Activated T-helper 1 cell treated with Interleukin-2 at 50 U/mL for 16 hours (primary cell): ENCODE data around the gene SRCIN1.
"Not testable (repeated sequence)": the region's sequence is repeated elsewhere in the genome, so short reads cannot be mapped to it uniquely, and the experiment has no call there.

ENCODE experiments used
- DNase-seq: peaks from one replicate; pipeline ENCODE4 v3.0.0-alpha.2; 2020; ENCODE audit warnings: low read depth

Gene SRCIN1

DNA sequence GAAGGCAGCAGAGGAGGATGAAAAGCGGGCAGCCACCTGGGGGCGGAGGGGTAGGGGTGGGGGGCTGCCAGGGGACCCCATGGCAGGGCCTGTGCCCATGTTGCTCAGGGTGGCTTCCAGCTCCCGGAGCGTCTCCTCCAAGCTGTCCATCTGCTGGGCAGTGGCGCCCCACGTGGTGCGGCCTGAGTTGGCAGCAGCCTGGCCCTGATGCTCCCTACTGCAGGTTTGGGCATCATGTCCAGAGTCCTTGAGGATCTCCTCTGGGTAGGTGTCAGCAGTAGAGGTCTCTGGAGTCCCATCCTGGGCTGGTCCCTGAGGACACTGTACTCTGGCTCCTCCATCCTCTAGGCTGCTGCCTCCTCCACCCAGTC, 60.9 kb downstream of the SRCIN1 start:
- DNase-seq = no peak

DNA sequence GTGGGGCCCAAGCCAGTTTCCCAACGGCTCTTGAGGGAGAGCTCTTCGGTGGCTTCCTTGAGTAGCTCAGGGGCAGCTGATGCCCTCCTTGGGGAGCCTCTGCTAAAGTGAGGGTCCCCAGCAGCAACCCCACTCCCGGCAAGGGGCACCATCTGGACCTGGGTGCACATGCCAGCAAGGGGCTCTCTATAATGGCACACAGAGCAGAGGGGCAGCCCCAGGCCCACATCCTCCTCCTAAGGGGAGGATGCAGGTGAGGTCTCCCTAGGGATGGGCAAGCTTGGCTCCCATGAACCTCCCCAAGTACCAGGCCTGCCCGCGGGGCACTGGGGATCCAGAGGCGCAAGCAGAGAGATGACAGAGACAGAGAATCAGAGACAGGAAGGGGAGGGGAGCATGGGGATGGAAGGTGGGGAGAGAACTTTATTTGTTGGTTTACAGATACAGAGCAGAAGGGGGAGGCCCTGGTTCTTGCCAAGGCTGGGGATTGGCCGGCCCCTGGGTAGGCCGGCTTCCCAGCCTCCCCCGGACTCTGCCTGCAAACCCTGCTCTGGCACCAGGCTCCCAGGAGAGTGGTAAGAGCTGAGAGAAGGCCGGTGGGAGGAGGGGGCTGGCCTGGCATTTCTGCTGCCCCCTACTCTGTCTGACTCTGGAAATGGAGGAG, 61.4 kb downstream of the SRCIN1 start:
- DNase-seq = no peak

DNA sequence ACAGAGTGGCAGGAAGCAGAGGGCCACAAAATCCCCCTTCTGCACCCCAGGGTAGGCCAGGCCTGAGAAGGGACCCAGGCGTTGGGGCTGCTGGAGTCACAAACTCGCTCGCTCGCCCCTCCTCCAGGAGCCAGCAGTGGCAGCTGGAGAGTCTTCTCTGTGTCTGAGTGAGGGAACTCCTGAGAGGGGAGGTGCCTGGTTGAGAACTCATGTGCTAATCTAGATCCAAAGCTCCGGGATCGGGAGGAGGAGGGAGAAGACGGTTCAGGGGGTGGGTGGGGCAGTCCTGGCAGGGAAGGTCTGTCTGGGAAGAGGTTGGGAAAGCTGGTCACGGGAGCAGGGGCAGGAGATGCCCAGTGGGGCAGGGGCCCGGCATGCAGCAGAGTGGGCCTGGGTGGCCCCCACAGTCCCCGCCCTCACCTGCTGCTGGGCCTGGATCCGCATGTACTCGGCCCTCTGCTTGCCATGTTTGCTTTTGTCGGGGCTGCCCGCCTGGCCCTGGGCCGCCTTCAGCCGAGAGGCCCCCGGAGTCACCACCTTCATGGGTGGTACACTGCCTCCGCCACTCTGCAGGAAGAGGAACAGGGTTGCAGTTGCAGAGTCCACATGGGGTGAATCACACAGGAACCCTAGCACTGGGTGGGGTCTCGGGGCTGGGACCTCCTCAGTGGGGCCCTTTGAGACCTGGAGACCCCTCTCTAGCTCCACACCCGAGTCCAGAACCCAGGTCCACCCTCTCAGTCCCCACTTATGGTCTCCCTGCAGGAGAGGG, 62.2 kb downstream of the SRCIN1 start:
- no peak for DNase-seq

DNA sequence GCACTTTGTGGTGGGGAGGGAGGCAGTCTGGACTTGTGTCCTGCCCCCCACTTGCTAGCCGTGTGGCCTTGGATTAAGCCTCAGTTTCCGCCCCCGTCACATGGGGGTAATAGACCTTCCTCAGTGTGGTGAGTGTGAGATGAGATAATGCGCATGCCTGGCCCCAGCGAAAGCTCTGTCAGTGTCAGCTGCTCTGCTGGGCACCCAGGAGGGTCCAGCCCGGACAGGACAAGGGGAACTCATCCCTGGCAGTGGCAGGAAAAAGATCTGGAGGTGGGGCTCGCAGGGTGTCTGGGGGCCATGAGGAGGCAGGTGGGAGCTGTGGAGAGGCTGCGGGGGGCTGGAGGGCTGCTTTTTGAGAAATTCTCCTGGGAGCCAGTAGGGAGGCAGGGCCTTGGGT, 63.5 kb downstream of the SRCIN1 start:
- no peak for DNase-seq

DNA sequence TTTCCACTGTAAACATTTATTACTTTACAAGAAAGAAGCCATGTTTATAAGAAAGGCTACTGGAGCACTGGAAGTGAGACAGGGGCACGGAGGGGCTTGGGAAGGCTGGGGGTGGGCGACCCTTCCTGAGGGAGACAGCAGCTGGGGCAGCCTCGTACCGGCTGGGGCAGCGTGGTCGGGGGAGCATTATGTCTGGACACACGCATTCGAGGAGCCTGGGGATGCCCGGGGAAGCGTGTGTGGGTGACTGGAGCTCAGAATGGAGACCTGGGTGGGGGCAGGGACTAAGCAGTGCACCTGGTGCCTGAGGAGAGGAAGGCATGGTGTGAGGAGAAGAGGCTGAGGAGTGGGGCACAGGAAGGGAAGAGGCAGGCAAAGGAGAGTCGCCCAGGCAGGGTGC, 64.5 kb downstream of the SRCIN1 start:
- DNase-seq = no peak

DNA sequence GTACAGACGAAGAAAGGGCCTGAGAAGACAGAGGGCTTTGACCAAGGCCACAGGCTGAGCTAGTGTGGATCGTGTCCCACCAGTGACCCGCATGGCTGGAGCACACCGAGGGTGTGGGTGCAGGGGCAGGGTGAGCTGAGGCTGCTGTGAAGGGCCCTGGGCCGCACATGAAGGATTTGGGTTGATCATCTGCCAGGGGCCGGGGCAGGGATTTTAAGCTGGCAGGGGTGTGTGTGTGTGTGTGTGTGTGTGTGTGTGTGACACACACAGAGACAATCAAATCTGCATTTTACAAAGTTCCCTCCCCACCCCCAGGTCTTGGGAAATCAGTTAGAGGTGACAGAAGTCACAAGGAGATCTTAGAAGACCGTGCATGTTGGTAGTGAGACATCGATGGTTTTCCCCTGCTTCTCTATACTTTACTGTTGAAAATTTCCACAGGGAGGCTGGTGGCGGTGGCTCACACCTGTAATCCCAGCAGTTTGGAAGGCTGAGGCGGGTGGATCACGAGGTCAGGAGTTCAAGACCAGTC, 65.2 kb downstream of the SRCIN1 start:
- no peak for DNase-seq

DNA sequence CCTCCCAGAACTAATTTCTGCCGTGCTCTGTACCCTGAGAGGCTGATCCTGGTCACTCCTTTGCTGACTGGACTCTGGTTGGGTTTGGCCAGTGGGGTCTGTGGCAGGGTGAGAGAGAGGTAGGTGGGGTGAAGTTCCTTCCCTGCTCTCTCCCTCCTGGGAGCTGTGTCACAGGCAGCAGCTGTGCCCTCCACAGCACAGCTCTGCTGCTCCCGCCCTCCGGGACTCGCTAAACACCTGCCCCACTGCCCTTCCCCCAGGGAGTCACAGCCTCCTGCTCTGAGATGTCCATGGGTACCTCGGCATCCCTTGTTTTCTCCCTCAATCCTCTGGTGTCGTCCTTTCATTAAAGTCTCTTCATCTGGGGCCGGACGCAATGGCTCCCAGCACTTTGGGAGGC, 66.4 kb downstream of the SRCIN1 start:
- no peak for DNase-seq

DNA sequence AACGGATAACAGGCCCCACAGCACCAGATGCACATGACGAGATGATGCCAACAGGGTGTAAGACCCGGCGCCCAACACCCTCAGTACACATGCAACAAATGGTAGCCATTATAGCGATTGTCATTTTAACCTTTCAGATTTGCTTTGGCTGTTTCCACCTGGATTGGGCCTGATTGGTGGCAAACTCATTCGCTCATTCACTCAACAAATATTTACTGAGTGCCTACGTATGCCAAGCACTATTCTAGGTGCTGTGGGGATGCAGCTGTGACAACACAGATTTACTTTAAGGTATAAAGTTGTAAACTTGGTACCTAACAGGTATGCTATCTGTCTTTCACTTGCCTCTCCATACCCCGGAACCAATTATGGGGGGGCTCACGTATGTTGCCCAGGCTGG, 66.8 kb downstream of the SRCIN1 start:
- no peak for DNase-seq

DNA sequence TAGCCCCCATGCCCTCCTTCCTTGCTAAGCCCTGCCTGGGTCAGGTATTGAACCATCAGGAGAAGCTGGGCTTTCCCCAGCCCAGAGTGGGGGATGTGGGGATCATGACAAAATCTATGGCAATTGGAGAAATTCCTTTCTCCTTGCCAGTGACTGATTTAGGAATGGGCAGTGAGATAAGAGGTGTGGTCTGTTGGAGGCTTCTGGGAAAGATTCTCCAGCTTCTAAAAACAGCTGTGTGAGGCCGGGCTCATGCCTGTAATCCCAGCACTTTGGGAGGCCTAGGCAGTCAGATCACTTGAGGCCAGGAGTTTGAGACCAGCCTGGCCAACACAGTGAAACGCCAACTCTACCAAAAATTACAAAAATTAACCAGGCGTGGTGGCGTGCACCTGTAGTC, 69.1 kb downstream of the SRCIN1 start:
- no peak for DNase-seq

DNA sequence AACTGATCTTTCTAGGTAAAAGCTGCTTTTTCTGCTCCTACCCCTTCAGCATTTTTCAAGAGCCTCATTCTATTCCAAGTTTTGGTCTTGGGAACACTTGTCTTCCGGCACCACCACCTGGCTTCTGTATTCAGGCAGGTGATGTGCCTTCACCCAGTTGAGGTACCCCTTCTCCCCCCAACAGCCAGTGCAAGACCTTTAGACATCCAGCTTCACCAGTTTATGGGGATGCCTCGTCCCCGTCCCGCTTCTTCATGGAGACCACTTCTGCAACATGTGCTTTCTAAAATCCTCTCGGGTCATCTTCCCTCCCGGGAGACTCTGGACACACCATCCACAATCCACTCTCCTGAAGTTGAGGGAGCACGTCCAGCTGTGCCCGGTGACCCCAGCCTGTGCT, 69.9 kb downstream of the SRCIN1 start:
- DNase-seq = no peak

DNA sequence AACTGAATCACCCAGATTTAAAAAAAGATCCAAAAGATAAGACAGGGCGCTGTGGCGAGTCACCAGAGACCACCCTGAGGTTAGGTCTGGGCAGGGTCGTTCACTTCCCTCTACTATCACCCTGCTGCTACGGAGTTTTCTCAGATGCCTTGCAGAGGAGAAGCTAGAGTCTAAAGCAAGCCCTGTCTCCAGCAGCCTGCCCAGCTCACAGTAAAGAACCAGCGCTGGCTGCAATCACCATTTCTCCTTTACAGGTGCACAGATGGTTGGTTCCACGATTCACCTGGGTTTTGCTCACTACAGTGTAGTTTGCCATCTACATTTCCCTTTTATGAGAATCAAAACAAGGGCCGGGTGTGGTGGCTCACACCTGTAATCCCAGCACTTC, 71.3 kb downstream of the SRCIN1 start:
- DNase-seq = no peak

DNA sequence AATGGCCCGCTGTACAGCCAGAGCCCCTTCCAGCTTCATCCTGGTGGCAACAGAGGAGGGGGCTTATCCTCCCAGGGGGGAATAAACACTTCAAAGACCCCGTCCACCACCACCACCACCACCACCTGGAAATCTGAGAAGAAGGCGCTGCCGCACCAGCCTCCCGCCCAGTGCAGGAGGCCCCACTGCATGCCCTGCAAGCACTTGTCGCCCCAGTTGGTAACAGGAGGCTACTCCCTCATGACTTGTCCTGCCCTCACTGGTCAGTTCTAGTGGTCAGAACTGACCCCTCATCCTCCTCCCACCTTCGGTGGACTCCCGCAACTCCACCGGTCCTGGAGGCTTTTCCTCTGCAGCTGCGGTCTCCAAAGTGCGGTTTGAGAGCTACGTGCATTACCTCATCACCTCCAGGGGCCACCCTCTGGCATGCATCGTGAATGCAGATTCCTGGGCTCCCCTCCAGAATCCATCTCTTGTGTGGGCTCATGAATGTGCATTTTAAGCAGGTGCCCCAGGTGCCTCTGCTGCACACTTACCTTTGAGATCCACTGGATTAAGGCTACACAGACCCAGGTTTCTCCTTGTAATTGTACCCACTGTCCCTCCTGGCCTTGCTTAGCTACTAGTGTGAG, 71.8 kb downstream of the SRCIN1 start:
- DNase-seq = no peak

DNA sequence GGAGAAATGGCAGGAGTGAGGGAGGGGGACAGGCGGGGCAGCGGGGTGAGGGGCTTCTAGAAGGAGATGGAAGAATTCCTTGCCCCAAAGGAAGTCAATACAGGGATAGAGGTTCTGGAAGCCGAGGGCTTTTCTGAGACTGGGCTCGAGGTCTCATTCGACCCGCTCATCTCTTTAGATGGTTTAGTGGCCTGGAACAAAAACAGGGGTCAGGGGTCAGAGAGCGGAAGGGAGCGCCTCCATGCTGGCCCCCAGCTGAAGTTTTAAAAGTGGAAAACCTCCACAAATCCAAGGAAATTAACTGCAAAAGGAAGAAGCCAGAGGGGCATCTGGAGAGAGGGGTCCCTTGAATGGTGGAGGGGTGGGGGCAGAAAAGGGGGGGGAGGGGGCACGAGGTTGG, 72.5 kb downstream of the SRCIN1 start:
- no peak for DNase-seq

DNA sequence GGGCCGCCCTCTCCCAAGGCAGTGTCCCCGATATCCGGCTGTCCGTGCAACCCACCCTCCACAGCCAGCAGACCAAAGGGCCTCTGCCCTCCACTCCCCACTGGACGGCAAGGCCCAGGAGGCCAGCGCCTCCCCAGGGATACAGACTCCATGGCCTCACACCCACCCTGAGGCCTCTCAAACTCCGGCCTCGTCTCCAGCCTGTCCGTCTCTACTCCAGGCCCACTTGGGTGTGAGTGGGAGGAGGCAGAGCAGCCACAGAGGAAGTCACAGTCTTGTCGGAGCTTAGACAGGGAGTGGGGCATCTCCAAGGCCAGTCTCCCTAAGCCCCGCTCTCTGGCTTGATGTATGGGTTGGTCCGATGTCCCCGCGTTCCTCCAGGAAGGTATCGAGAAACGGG, 73.3 kb downstream of the SRCIN1 start:
- DNase-seq = no peak

DNA sequence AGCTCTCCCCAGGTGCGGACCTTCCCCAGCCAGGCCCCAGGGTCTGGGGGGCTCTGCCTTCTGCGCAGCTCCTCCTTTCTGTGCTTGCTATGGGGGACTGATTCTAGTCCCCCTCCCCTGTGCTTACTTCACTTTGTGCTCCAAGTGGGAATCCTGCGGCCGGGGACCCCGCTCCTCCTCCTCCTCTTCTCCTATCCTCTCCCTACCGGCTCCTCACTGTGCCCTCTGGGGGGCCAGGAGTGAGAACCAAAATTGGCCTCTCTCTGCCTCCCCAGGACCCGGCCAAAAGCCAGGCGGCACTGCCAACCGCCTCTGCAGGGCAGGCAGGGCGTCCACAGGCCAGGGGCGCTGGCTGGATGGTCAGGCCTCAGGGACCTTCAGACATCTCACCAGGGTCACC, 74.0 kb downstream of the SRCIN1 start:
- not testable (repeated sequence) for DNase-seq

DNA sequence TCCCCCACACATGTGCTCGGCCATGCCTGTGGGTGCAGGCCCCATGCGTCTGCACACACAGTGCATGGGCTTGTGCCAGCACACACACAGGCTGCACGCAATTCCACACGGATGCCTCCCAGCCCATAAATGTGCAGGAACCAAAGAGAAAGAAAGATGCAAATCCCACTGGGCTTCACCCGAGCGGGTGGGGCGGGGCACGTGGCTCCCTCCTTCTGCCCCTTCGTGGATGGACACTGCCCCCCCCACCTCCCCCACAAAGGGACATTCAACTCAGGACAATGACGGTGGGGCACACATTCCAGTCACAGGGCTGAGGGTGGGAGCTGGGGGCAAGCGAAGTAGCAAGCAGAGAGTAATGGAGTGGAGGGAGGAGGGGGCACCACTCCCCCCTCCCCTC, 74.9 kb downstream of the SRCIN1 start:
- DNase-seq = not testable (repeated sequence)

DNA sequence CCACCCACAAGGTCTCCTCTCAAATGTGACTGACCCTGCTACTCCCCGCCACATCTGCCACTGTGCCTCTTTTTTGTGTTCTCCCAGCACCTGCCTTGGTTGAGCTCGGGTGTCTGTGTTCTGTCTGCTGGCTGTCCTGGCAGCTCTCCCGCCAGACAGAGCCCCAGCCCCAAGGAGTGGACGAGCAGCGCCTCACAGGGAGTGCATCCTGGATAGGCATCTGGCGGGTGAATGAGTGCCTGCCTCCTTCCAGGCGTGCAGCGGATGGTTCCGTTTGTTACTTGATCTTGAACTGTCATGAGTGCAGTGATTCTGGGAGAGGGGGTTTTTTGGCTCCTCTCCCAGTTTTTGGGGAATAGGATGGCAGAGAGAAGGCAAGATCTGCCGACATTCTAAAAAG, 77.6 kb downstream of the SRCIN1 start:
- not testable (repeated sequence) for DNase-seq

DNA sequence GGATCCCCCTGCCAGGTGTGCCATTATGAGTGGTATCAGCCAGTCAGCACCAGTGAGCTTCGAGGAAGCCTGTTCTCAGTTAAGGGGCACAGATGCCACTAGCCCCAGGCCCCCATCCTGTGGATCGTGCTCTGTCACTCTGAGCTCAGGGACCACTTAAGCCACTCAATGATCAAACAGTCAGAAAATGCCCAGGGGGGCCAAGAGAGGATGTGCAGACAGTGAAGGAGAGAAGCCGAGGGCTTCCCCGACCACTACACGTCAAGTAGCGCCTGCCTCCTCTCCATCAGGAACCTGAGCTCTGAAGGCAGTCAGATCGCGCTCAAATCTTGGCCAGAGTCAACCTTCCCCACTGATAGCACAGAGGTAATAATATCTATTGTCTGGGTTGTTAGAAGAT, 79.2 kb downstream of the SRCIN1 start:
- DNase-seq = not testable (repeated sequence)

DNA sequence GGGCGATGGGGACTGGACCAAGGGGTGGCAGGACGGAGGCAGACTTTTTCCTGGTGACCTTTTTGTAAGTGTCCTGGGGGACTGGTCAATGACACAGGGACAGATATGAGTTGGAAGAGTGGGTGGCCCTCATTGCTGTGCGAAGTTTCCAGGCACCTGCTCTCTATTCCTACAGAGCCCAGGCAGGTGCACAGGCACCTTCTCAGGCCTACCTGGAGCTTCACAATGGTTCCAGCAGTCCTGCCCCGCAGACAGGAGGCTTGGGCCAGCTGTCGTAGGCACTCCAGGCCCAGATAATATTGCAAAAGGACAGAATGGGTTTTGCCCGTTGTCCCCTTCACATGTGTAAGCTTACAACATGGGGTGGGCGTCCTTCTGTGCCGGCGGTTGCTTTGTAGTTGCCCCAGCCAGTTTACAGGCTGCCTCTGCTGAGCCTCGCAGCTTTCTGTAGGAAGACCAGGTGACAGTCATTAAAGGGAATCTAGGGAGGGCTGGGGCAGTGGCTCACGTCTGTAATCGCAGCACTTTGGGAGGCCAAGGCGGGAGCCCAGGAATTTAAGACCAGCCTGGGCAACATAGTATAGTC, 93.2 kb downstream of the SRCIN1 start:
- no peak for DNase-seq

DNA sequence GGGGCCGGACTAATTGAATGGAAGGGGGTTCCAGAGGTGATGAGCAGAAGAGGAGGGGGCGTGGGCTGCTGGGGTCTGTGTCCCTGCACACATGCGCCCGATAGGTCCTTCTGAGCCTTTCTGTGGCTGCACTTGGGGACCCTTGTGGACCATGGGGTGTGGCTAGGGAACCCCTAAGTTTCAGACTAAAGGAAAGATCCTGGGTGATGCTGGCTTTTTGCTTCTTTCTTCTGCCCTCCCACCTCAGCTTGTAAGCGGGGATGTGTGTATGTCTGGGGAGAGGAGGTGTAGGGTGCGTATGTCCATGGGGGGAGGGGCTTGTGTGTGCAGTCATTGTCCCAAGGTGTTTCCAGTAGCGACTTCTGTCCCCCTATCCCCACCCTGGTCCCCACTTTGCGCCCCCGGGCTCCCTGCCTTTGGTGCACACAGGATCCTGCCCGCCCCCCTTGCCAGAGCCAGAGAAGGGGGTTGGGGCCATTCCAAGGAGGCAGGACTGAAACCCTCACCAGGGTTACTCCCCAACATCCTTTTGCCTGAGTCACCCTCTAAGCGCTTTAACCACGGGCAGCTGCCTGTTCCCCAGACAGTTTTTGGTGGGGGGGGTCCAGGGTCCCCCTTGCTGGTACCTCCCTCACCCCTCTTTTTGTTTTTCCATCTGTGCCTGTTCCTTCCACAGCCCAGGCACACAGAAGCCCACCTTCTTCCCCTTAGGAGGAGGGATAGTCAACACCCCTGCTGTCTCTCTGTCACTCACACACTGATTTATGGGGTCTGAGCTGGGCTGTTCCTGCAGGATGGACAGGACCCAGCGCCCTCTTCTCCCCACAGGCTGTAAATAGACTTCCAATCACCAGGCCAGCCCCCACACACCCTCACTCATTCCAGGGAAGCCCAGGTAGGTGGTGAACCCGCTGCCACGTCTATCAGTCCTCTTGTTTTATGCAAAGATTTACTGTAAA, 94.3 kb downstream of the SRCIN1 start:
- no peak for DNase-seq

DNA sequence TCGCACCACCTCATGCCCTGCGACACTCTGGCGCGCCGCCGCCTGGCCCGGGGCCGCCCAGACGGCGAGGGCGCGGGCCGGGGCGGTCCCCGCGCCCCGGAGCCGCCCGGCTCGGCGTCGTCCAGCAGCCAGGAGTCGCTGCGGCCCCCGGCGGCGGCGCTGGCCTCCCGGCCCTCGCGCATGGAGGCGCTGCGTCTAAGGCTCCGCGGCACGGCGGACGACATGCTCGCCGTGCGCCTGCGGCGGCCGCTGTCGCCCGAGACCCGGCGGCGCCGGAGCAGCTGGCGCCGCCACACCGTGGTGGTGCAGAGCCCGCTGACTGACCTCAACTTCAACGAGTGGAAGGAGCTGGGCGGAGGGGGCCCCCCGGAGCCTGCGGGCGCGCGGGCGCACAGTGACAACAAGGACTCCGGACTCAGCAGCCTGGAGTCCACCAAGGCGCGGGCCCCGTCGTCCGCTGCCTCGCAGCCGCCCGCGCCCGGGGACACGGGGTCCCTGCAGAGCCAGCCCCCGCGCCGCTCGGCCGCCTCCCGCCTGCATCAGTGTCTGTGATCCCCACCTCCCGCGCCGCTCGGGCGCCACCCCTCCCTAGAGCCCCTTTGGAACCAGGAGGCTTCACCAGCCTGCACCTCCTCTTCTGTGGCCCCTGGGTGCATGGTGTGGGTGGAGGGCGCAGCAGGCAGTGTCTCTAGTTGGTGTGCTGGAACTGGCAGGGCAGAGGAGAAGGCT, 95.2 kb downstream of the SRCIN1 start:
- DNase-seq = no peak
